Mucosa of descending colon (tissue), 3 donors: ENCODE results near the gene PAGE4. TPM values are rescaled to one million over a fixed set of nuclear protein-coding genes. Genes with fewer than 3 reads are reported as not detected.

Experiments
- ATAC-seq: fragments of 200-7000 bp; cut with Tn5 transposase; one replicate; pipeline ENCODE4 v1.9.1; 2020; ENCODE audit warnings: mild to moderate bottlenecking, moderate library complexity
- DNase-seq, 3 donors: peaks; one replicate each; pipeline ENCODE4 v3.0.0-alpha.2; 2020
- H3K36me3 ChIP-seq: fragments of 200-600 bp; one replicate; pipeline ENCODE4 v1.8.0; 2021; ENCODE audit warnings: low read depth, mild to moderate bottlenecking
- H3K4me1 ChIP-seq: fragments of 200-600 bp; one replicate; pipeline ENCODE4 v1.8.0; 2021; ENCODE audit warnings: low read depth, mild to moderate bottlenecking
- H3K4me3 ChIP-seq: fragments of 200-600 bp; one replicate; pipeline ENCODE4 v1.8.0; 2021; ENCODE audit warnings: mild to moderate bottlenecking
- H3K9me3 ChIP-seq: fragments of 200-600 bp; one replicate; pipeline ENCODE4 v1.8.0; 2021; ENCODE audit warnings: mild to moderate bottlenecking
- CTCF ChIP-seq: fragments of 200-600 bp; IDR thresholded peaks from one replicate; pipeline ENCODE4 v1.8.0; 2022; ENCODE audit warnings: antibody characterized with exemption, mild to moderate bottlenecking
- intact Hi-C, 2 donors: fragments of 100-400 bp; cut with DNase I in 1 of 2; cut with micrococcal nuclease in 1 of 2; formaldehyde crosslinking; loops; one replicate each; pipeline versions ENCODE4 v1.11.0 to v1.11.1; 2022; cut with DNase I, micrococcal nuclease
- total RNA-seq, 3 donors: library from RNA; stranded (reverse); fragmentation: NEBNext Ultra II Directional in 2 of 3; extraction: Animal tissue kit (Norgen Biotek cat#: 25700) in 2 of 3; gene quantifications; one replicate each; pipeline versions ENCODE4 v1.2.1 to v1.2.4, GENCODE V29; 2021 to 2023
- donor health status: DM: no; HTN: no; CAD: no; lungs with moderate emphysema.
- donor health status: DM: no; HTN: no; CAD: no.
- donor health status: DM: no; HTN: yes; CAD: no.

The PAGE4 gene
- total RNA-seq, 3 donors from 2014 or later: not detected

- H3K4me1 ChIP-seq: no peaks in the 10 kb centered on the region
- no peaks in the 10 kb centered on the region for H3K36me3 ChIP-seq
- no peak for DNase-seq
- ATAC-seq: no peak
- H3K4me3 ChIP-seq: no peak overlapping the region
- intact Hi-C loops: no loop called here
- no peak for TF ChIP-seq CTCF
- no peaks in the 10 kb centered on the region for H3K9me3 ChIP-seq
Observed at GRCh38 chrX:49842621-49843020, 13.5 kb downstream of the PAGE4 start.

- DNase-seq (no peak), ATAC-seq (no peak)
- H3K4me1 ChIP-seq: no peaks in the 10 kb centered on the region
- no peak overlapping the region for H3K4me3 ChIP-seq
- intact Hi-C loops: no loop called here
- H3K9me3 ChIP-seq: no peaks in the 10 kb centered on the region
- no peak for TF ChIP-seq CTCF
- no peaks in the 10 kb centered on the region for H3K36me3 ChIP-seq
Observed at GRCh38 chrX:49844611-49845010, 15.5 kb downstream of the PAGE4 start.

- no peak for DNase-seq
- no peak for TF ChIP-seq CTCF
- Histone ChIP-seq H3K9me3 (no peaks in the 10 kb centered on the region), H3K4me1 (no peaks in the 10 kb centered on the region), H3K4me3 (no peak overlapping the region), H3K36me3 (no peaks in the 10 kb centered on the region)
- intact Hi-C loops: no loop called here
- ATAC-seq: no peak
Observed at GRCh38 chrX:49845701-49846403, 16.7 kb downstream of the PAGE4 start.

GRCh38 chrX:49846522-49846921 is 17.4 kb downstream of the PAGE4 start:
- TF ChIP-seq CTCF: no peak
- intact Hi-C loops: no loop called here
- H3K36me3 ChIP-seq: no peaks in the 10 kb centered on the region
- no peak overlapping the region for H3K4me3 ChIP-seq
- ATAC-seq (no peak), DNase-seq (no peak)
- H3K9me3 ChIP-seq: no peaks in the 10 kb centered on the region
- no peaks in the 10 kb centered on the region for H3K4me1 ChIP-seq

DNA sequence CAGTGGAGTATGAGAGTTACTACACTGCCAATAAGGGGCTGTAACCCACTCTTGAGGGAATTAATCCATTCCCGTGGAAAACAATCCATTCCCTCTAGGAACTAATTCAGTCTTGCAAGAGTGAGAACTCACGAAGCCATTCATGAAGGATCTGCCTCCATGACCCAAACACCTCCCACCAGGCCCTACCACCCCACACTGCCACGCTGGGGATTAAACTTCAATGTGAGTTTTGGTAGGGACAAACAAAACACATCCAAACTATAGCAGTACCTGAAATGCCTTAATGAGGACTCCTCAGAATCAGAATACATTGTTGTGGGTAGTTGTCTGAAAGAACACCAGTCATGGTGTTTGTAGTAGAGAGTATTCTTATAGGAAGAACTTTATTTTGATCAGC is 19.2 kb downstream of the PAGE4 start:
- Histone ChIP-seq H3K36me3 (no peaks in the 10 kb centered on the region), H3K4me1 (no peaks in the 10 kb centered on the region), H3K9me3 (no peaks in the 10 kb centered on the region), H3K4me3 (no peak overlapping the region)
- no peak for ATAC-seq
- TF ChIP-seq CTCF: no peak
- intact Hi-C loops: no loop called here
- no peak for DNase-seq

GRCh38 chrX:49850028-49850427 is 20.9 kb downstream of the PAGE4 start:
- no peak for DNase-seq
- no peaks in the 10 kb centered on the region for H3K4me1 ChIP-seq
- H3K4me3 ChIP-seq: no peak overlapping the region
- intact Hi-C loops: no loop called here
- no peak for TF ChIP-seq CTCF
- ATAC-seq: no peak
- no peaks in the 10 kb centered on the region for H3K9me3 ChIP-seq
- no peaks in the 10 kb centered on the region for H3K36me3 ChIP-seq
